Activated naive CD4-positive, alpha-beta T cell treated with anti-CD3 and anti-CD28 coated beads for 36 hours (primary cell): ENCODE results near the gene VTCN1. TPM values are rescaled to one million over a fixed set of nuclear protein-coding genes. Genes with fewer than 3 reads are reported as not detected.
"Not testable (repeated sequence)": the region's sequence is repeated elsewhere in the genome, so short reads cannot be mapped to it uniquely, and the experiment has no call there.

Experiments used
- CTCF ChIA-PET: fragments of 350-600 bp; sonication (Branson Sonifier 250); formaldehyde crosslinking; loops from one replicate; lab custom pipeline; 2021; ENCODE audit warnings: antibody characterized with exemption; lab: Charles Lee
- DNase-seq: peaks from one replicate; pipeline ENCODE4 v3.0.0-alpha.2; 2020
- H3K27ac Mint-ChIP-seq: one replicate; pipeline ENCODE4 v1.8.0; 2021; ENCODE audit warnings: mild to moderate bottlenecking, mixed read lengths
- H3K27me3 Mint-ChIP-seq: one replicate; pipeline ENCODE4 v1.8.0; 2021; ENCODE audit warnings: low read depth, mixed read lengths
- H3K36me3 Mint-ChIP-seq: one replicate; pipeline ENCODE4 v1.8.0; 2021; ENCODE audit warnings: low read depth, mixed read lengths
- H3K4me1 Mint-ChIP-seq: one replicate; pipeline ENCODE4 v1.8.0; 2021; ENCODE audit warnings: low read depth, mixed read lengths
- H3K4me3 Mint-ChIP-seq: one replicate; pipeline ENCODE4 v1.8.0; 2021; ENCODE audit warnings: mild to moderate bottlenecking, moderate library complexity, mixed read lengths
- H3K9me3 Mint-ChIP-seq: one replicate; pipeline ENCODE4 v1.8.0; 2021; ENCODE audit warnings: mixed read lengths
- intact Hi-C: fragments of 100-400 bp; cut with micrococcal nuclease; formaldehyde crosslinking; loops from one replicate; pipeline ENCODE4 v1.15.1; 2023
- total RNA-seq, 2 experiments: library from RNA; stranded (reverse); gene quantifications; one replicate each; pipeline ENCODE4 v1.2.3, GENCODE V29; 2021

The VTCN1 gene
- total RNA-seq, 2 experiments from 2014 or later, result not detected

GRCh38 chr1:117176579-117176978, 34.1 kb downstream of the VTCN1 start:
- CTCF ChIA-PET, result no interaction called here
- Mint-ChIP-seq H3K9me3 (no peaks in the 10 kb centered on the region), H3K4me3 (no peak overlapping the region), H3K27me3 (no peaks in the 10 kb centered on the region), H3K36me3 (no peaks in the 10 kb centered on the region), H3K4me1 (no peaks in the 10 kb centered on the region), H3K27ac (no peak overlapping the region)
- DNase-seq, result no peak
- intact Hi-C loops, result no loop called here

- Mint-ChIP-seq H3K27ac (no peak overlapping the region), H3K36me3 (no peaks in the 10 kb centered on the region), H3K9me3 (no peaks in the 10 kb centered on the region), H3K4me1 (no peaks in the 10 kb centered on the region), H3K27me3 (peaks cover 2% of the 10 kb centered on the region), H3K4me3 (no peak overlapping the region)
- CTCF ChIA-PET, result interaction anchor here (0.6 kb wide), 1 partner anchor 214 kb away, joined by 3 read pairs; no protein-coding TSS in a partner anchor
- intact Hi-C loops, result no loop called here
- no peak for DNase-seq
These were observed 35.9 kb downstream of the VTCN1 start for GRCh38 chr1:117174851-117175250.

- CTCF ChIA-PET, result interaction anchor here (0.6 kb wide), 1 partner anchor 103 kb away, joined by 3 read pairs; no protein-coding TSS in a partner anchor
- no peak for DNase-seq
- Mint-ChIP-seq H3K4me3 (no peak overlapping the region), H3K36me3 (no peaks in the 10 kb centered on the region), H3K4me1 (no peaks in the 10 kb centered on the region), H3K27me3 (peaks cover 2% of the 10 kb centered on the region), H3K9me3 (no peaks in the 10 kb centered on the region), H3K27ac (no peak overlapping the region)
- intact Hi-C loops, result no loop called here
These were observed 37.0 kb downstream of the VTCN1 start for GRCh38 chr1:117173691-117174090.

GRCh38 chr1:117173006-117173405, 37.7 kb downstream of the VTCN1 start:
- no peak for DNase-seq
- Mint-ChIP-seq H3K27me3 (peaks cover 2% of the 10 kb centered on the region), H3K4me3 (no peak overlapping the region), H3K36me3 (no peaks in the 10 kb centered on the region), H3K27ac (no peak overlapping the region), H3K9me3 (no peaks in the 10 kb centered on the region), H3K4me1 (no peaks in the 10 kb centered on the region)
- intact Hi-C loops, result no loop called here
- CTCF ChIA-PET, result no interaction called here

GRCh38 chr1:117171900-117172511, 38.7 kb downstream of the VTCN1 start:
- no peaks in the 10 kb centered on the region for H3K4me1 Mint-ChIP-seq
- CTCF ChIA-PET, result no interaction called here
- intact Hi-C loops, result no loop called here
- DNase-seq, result no peak
- H3K9me3 Mint-ChIP-seq, result no peaks in the 10 kb centered on the region
- peaks cover 2% of the 10 kb centered on the region for H3K27me3 Mint-ChIP-seq
- H3K4me3 Mint-ChIP-seq, result no peak overlapping the region
- no peak overlapping the region for H3K27ac Mint-ChIP-seq
- no peaks in the 10 kb centered on the region for H3K36me3 Mint-ChIP-seq

- DNase-seq, result no peak
- H3K27me3 Mint-ChIP-seq, result peaks cover 2% of the 10 kb centered on the region
- CTCF ChIA-PET, result no interaction called here
- no peaks in the 10 kb centered on the region for H3K9me3 Mint-ChIP-seq
- no peak overlapping the region for H3K4me3 Mint-ChIP-seq
- H3K27ac Mint-ChIP-seq, result no peak overlapping the region
- no peaks in the 10 kb centered on the region for H3K36me3 Mint-ChIP-seq
- no peaks in the 10 kb centered on the region for H3K4me1 Mint-ChIP-seq
- intact Hi-C loops, result no loop called here
These were observed 40.7 kb downstream of the VTCN1 start for GRCh38 chr1:117169871-117170596.

- Mint-ChIP-seq H3K9me3 (no peaks in the 10 kb centered on the region), H3K4me1 (no peaks in the 10 kb centered on the region), H3K27me3 (peaks cover 2% of the 10 kb centered on the region), H3K4me3 (no peak overlapping the region), H3K27ac (no peak overlapping the region), H3K36me3 (no peaks in the 10 kb centered on the region)
- CTCF ChIA-PET, result interaction anchor here (0.6 to 1.6 kb wide), 4 partner anchors 14 to 113 kb away, joined by 3 to 5 read pairs (median 4); no protein-coding TSS in a partner anchor
- no peak for DNase-seq
- intact Hi-C loops, result no loop called here
These were observed 43.3 kb downstream of the VTCN1 start for GRCh38 chr1:117167402-117167801.

GRCh38 chr1:117166076-117166475, 44.7 kb downstream of the VTCN1 start:
- DNase-seq, result no peak
- CTCF ChIA-PET, result no interaction called here
- no peak overlapping the region for H3K27ac Mint-ChIP-seq
- H3K4me1 Mint-ChIP-seq, result no peaks in the 10 kb centered on the region
- peaks cover 4% of the 10 kb centered on the region for H3K27me3 Mint-ChIP-seq
- no peaks in the 10 kb centered on the region for H3K9me3 Mint-ChIP-seq
- intact Hi-C loops, result no loop called here
- no peaks in the 10 kb centered on the region for H3K36me3 Mint-ChIP-seq
- H3K4me3 Mint-ChIP-seq, result no peak overlapping the region

GRCh38 chr1:117164209-117164608, 46.5 kb downstream of the VTCN1 start:
- no peak for DNase-seq
- intact Hi-C loops, result no loop called here
- Mint-ChIP-seq H3K4me1 (no peaks in the 10 kb centered on the region), H3K27ac (no peak overlapping the region), H3K36me3 (no peaks in the 10 kb centered on the region), H3K27me3 (peaks cover 5% of the 10 kb centered on the region), H3K4me3 (no peak overlapping the region), H3K9me3 (no peaks in the 10 kb centered on the region)
- CTCF ChIA-PET, result interaction anchor here (0.6 kb wide), 1 partner anchor 13 kb away, joined by 3 read pairs; no protein-coding TSS in a partner anchor

GRCh38 chr1:117162816-117163215, 47.9 kb downstream of the VTCN1 start:
- no peaks in the 10 kb centered on the region for H3K4me1 Mint-ChIP-seq
- H3K27me3 Mint-ChIP-seq, result peaks cover 5% of the 10 kb centered on the region
- intact Hi-C loops, result no loop called here
- no peak for DNase-seq
- H3K9me3 Mint-ChIP-seq, result no peaks in the 10 kb centered on the region
- no peak overlapping the region for H3K4me3 Mint-ChIP-seq
- H3K27ac Mint-ChIP-seq, result no peak overlapping the region
- CTCF ChIA-PET, result no interaction called here
- H3K36me3 Mint-ChIP-seq, result no peaks in the 10 kb centered on the region

GRCh38 chr1:117161887-117162286, 48.8 kb downstream of the VTCN1 start:
- Mint-ChIP-seq H3K4me3 (no peak overlapping the region), H3K9me3 (no peaks in the 10 kb centered on the region), H3K4me1 (no peaks in the 10 kb centered on the region), H3K27me3 (peaks cover 5% of the 10 kb centered on the region), H3K36me3 (no peaks in the 10 kb centered on the region), H3K27ac (no peak overlapping the region)
- CTCF ChIA-PET, result interaction anchor here (0.6 kb wide), 1 partner anchor 210 kb away, joined by 6 read pairs; no protein-coding TSS in a partner anchor
- intact Hi-C loops, result no loop called here
- no peak for DNase-seq

- CTCF ChIA-PET, result interaction anchor here (0.7 kb wide), 3 partner anchors 13 to 280 kb away, joined by 3 to 4 read pairs (median 3); no protein-coding TSS in a partner anchor
- H3K4me3 Mint-ChIP-seq, H3K9me3 Mint-ChIP-seq, intact Hi-C loops, H3K27me3 Mint-ChIP-seq, H3K36me3 Mint-ChIP-seq, H3K27ac Mint-ChIP-seq, H3K4me1 Mint-ChIP-seq: not testable (repeated sequence)
- DNase-seq, result peak; percentile 7
These were observed 59.4 kb downstream of the VTCN1 start for GRCh38 chr1:117151305-117151704.
